HepG2 (cell line): ENCODE results near the gene ANKS3.

Experiments used
- KAT7 ChIP-seq: IDR thresholded peaks from 2 replicates; pipeline ENCODE4 v1.6.1; 2018; ENCODE audit warnings: borderline replicate concordance, missing compliant biosample characterization
- MTF1 ChIP-seq: sonication (generic); formaldehyde crosslinking; IDR thresholded peaks from 2 replicates; pipeline ENCODE4 v1.5.0; 2020; ENCODE audit warnings: missing genetic modification reagents

DNA sequence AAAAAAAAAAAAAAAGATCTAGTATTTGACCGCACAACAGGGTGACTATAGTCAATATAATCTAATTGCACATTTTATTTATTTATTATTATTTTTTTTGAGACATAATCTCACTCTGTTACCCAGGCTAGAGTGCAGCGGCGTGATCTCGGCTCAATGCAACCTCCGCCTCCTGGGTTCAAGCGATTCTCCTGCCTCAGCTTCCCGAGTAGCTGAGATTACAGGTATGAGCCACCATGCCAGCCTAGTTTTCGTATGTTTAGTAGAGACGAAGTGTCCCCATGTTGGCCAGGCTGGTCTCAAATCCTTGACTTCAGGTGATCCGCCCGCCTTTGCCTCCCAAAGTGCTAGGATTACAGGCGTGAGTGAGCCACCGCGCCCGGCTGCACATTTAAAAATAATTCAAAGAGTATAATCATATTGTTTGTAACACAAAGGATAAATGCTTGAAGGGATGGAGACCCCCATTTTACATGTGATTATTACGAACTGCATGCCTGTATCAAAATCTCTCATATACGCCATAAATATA is 794 bp downstream of the ANKS3 start:
- TF ChIP-seq MTF1 (CRISPR knock-in tag) (no peak), KAT7 (CRISPR knock-in tag) (no peak)
